K562 (cell line): ENCODE data around the gene IQUB. TPM values are rescaled to one million over a fixed set of nuclear protein-coding genes. Genes with fewer than 3 reads are reported as not detected.

Source experiments
- ATAC-seq: fragments of 200-7000 bp; cut with Tn5 transposase; 3 replicates; pipeline ENCODE4 v1.9.1; 2020; ENCODE audit warnings: moderate library complexity
- BruUV-seq: library from RNA; stranded (reverse); fragments of 400-500 nt; replicated peaks from 2 replicates; lab custom pipeline; 2021; lab: Mats Ljungman, UMichigan
- CTCF ChIA-PET: fragments of 300-600 bp; formaldehyde crosslinking; extraction: SDS; loops from one replicate; lab custom pipeline; 2021; ENCODE audit warnings: low intra/inter-chr PET ratio; lab: Yijun Ruan, JAX
- POLR2A ChIA-PET: fragments of 300-600, 350-650 bp; sonication (Branson Sonifier 250); formaldehyde crosslinking; extraction: SDS; loops from one replicate; lab custom pipeline; 2021; ENCODE audit warnings: antibody characterized with exemption, inconsistent platforms; lab: Yijun Ruan, JAX
- DNase-seq, 4 experiments: peaks; one replicate each; pipeline versions ENCODE4 v3.0.0 to v3.0.0-alpha.2; 2011 to 2018; ENCODE audit warnings: low spot score in 3 of 4, mixed read lengths in 3 of 4; ENCODE audit errors: extremely low read depth in 1 of 4
- FAIRE-seq: peaks from 2 replicates; lab custom pipeline; 2011; peaks lifted over from hg19 to GRCh38; lab: Jason Lieb, UNC
- H2AFZ ChIP-seq: 2 replicates; pipeline ENCODE4 v1.6.0; 2011; ENCODE audit warnings: low read depth, low read length, control low read depth, inconsistent platforms
- H3K27ac ChIP-seq: fragments of 200-600 bp; 3 replicates; pipeline ENCODE4 v1.8.0; 2011; ENCODE audit warnings: low read depth, mild to moderate bottlenecking, control low read depth, inconsistent platforms, low read length, moderate library complexity, mixed read lengths; ENCODE audit errors: extremely low read depth
- H3K27me3 ChIP-seq, 2 experiments: fragments of 300-600 bp in 1 of 2; 2 replicates in 1 of 2; 3 replicates in 1 of 2; pipeline versions ENCODE4 v1.6.0 to v1.8.0; 2011; ENCODE audit warnings: inconsistent platforms in 2 of 2, low read length in 2 of 2, mild to moderate bottlenecking in 1 of 2, mixed read lengths in 1 of 2, moderate library complexity in 1 of 2; ENCODE audit not compliant: control insufficient read depth in 2 of 2, insufficient read depth in 2 of 2
- H3K36me3 ChIP-seq: fragments of 300-600 bp; 3 replicates; pipeline ENCODE4 v1.8.0; 2011; ENCODE audit warnings: mild to moderate bottlenecking, low read length, inconsistent platforms; ENCODE audit not compliant: control insufficient read depth, insufficient read depth
- H3K4me1 ChIP-seq, 2 experiments: fragments of 200-600 bp in 1 of 2; replicated peaks in 1 of 2; 2 replicates in 1 of 2; 3 replicates in 1 of 2; pipeline versions ENCODE4 v1.5.1 to v1.8.0; 2011; ENCODE audit warnings: inconsistent platforms in 2 of 2, low read length in 2 of 2, mild to moderate bottlenecking in 1 of 2, mixed read lengths in 1 of 2, moderate library complexity in 1 of 2; ENCODE audit not compliant: control insufficient read depth in 2 of 2, insufficient read depth in 2 of 2
- H3K4me2 ChIP-seq: 2 replicates; pipeline ENCODE4 v1.6.1; 2011; ENCODE audit warnings: low read length, control low read depth, inconsistent platforms, mixed read lengths; ENCODE audit not compliant: insufficient read depth
- H3K4me3 ChIP-seq: fragments of 200-600 bp; sonication (generic), shearing (Covaris generic); 2 replicates; pipeline ENCODE4 v1.5.1; 2016; ENCODE audit warnings: control low read depth, inconsistent platforms
- H3K79me2 ChIP-seq: fragments of 200-600 bp; 3 replicates; pipeline ENCODE4 v1.8.0; 2011; ENCODE audit warnings: low read length, inconsistent platforms; ENCODE audit not compliant: control insufficient read depth, insufficient read depth
- H3K9ac ChIP-seq, 2 experiments: 2 replicates each; pipeline versions ENCODE4 v1.6.0 to v1.6.1; 2011; ENCODE audit warnings: low read depth in 2 of 2, low read length in 2 of 2, control low read depth in 1 of 2, inconsistent platforms in 1 of 2, mild to moderate bottlenecking in 1 of 2, mixed read lengths in 1 of 2; ENCODE audit not compliant: insufficient read depth in 1 of 2
- H3K9me1 ChIP-seq: one replicate; pipeline ENCODE4 v1.6.0; 2011; ENCODE audit warnings: inconsistent platforms, mild to moderate bottlenecking, low read length, moderate library complexity; ENCODE audit not compliant: control insufficient read depth, insufficient read depth
- H3K9me3 ChIP-seq: replicated peaks from 2 replicates; pipeline ENCODE4 v1.5.1; 2011; ENCODE audit warnings: low read depth, low read length, inconsistent platforms; ENCODE audit not compliant: control insufficient read depth, insufficient read depth
- H4K20me1 ChIP-seq: replicated peaks from 2 replicates; pipeline ENCODE4 v1.6.1; 2011; ENCODE audit warnings: low read length, inconsistent platforms, mixed read lengths; ENCODE audit not compliant: control insufficient read depth, insufficient read depth
- C11orf30 ChIP-seq: fragments of 450-650 bp; IDR thresholded peaks from 2 replicates; pipeline ENCODE4 v1.6.1; 2016; ENCODE audit warnings: low read depth, mild to moderate bottlenecking
- DACH1 ChIP-seq: fragments of 450-650 bp; IDR thresholded peaks from 2 replicates; pipeline ENCODE4 v1.6.1; 2018; ENCODE audit not compliant: partially characterized antibody
- KLF13 ChIP-seq: fragments of 450-650 bp; IDR thresholded peaks from 2 replicates; pipeline ENCODE4 v1.6.1; 2016; ENCODE audit warnings: missing genetic modification characterization, low read depth, mild to moderate bottlenecking, missing compliant biosample characterization, moderate library complexity, borderline replicate concordance
- MAFG ChIP-seq: fragments of 450-650 bp; conservative IDR thresholded peaks from 2 replicates; pipeline ENCODE4 v1.6.1; 2016; ENCODE audit warnings: missing genetic modification characterization, missing compliant biosample characterization
- NCOA2 ChIP-seq, 2 experiments: fragments of 450-650 bp; IDR thresholded peaks; 2 replicates each; pipeline ENCODE4 v1.6.1; 2018; ENCODE audit warnings: mild to moderate bottlenecking in 2 of 2, moderate library complexity in 1 of 2; ENCODE audit not compliant: partially characterized antibody in 2 of 2
- NFIC ChIP-seq: fragments of 450-650 bp; IDR thresholded peaks from 2 replicates; pipeline ENCODE4 v1.6.1; 2017; ENCODE audit warnings: mild to moderate bottlenecking, inconsistent platforms
- PML ChIP-seq: IDR thresholded peaks from 2 replicates; pipeline ENCODE4 v1.6.1; 2012; ENCODE audit warnings: low read length, inconsistent platforms
- ZNF316 ChIP-seq: fragments of 450-650 bp; IDR thresholded peaks from 2 replicates; pipeline ENCODE4 v1.6.1; 2016
- ZNF75A ChIP-seq: fragments of 450-650 bp; formaldehyde crosslinking; IDR thresholded peaks from 2 replicates; pipeline ENCODE4 v1.4.0; 2020; ENCODE audit warnings: mild to moderate bottlenecking
- WGBS: fragments of 100-300 bp; shearing (Covaris generic); methylation state at CpG from one replicate; pipeline ENCODE4 v1.1.6; 2016; ENCODE audit warnings: low coverage, mixed read lengths; ENCODE audit not compliant: insufficient coverage; ENCODE audit errors: missing lambda C conversion rate; 5-methylcytosine and 5-hydroxymethylcytosine counted together
- in situ Hi-C: fragments of 300-500 bp; cut with MboI; formaldehyde crosslinking; loops from 4 replicates; pipeline ENCODE4 v1.15.0; 2018; ENCODE audit warnings: inconsistent platforms, mixed read lengths
- intact Hi-C: fragments of 100-400 bp; cut with micrococcal nuclease; formaldehyde crosslinking; loops from 2 replicates; pipeline ENCODE4 v1.14.2; 2022
- polyA plus RNA-seq, 8 experiments: library from polyadenylated mRNA; depleted of rRNA in 4 of 8; stranded (reverse) in 5 of 8; unstranded in 3 of 8; fragments of >200 nt; fragmentation: Nextera tagmentation in 2 of 8; fragmentation: Illumina TruSeq in 1 of 8; extraction: Ambion mirVana in 2 of 8; extraction: Trizol in 1 of 8; gene quantifications; 2 replicates each; pipeline versions ENCODE4 v1.2.1 to v1.2.3, GENCODE V29; 2011 to 2014; ENCODE audit warnings: inconsistent platforms in 1 of 8, missing spikeins in 1 of 8
- total RNA-seq, 7 experiments: library from RNA; depleted of rRNA in 6 of 7; stranded (reverse); fragments of >200 nt in 6 of 7; fragmentation: Illumina TruSeq in 2 of 7; extraction: Trizol in 2 of 7; gene quantifications; 2 replicates each; pipeline versions ENCODE4 v1.2.1 to v1.2.3, GENCODE V29; 2011 to 2021; ENCODE audit warnings: low replicate concordance in 1 of 7
- TF ChIP-seq, protein P1 (sequence below): IDR thresholded peaks from 2 replicates; pipeline ENCODE4 v1.6.1; 2011; ENCODE audit not compliant: insufficient read length; ENCODE audit errors: extremely low read depth
- TF ChIP-seq, protein P2 (sequence below): sonication (generic); formaldehyde crosslinking; IDR thresholded peaks from 2 replicates; pipeline ENCODE4 v1.8.1; 2022; ENCODE audit warnings: missing genetic modification reagents

Gene IQUB
- total and polyA plus RNA-seq, 9 of the 15 experiments (the other 6 are each of a cell fraction or from before 2014, with no cell fraction given) = 0.62 to 2.6 (median 1.4) TPM

DNA sequence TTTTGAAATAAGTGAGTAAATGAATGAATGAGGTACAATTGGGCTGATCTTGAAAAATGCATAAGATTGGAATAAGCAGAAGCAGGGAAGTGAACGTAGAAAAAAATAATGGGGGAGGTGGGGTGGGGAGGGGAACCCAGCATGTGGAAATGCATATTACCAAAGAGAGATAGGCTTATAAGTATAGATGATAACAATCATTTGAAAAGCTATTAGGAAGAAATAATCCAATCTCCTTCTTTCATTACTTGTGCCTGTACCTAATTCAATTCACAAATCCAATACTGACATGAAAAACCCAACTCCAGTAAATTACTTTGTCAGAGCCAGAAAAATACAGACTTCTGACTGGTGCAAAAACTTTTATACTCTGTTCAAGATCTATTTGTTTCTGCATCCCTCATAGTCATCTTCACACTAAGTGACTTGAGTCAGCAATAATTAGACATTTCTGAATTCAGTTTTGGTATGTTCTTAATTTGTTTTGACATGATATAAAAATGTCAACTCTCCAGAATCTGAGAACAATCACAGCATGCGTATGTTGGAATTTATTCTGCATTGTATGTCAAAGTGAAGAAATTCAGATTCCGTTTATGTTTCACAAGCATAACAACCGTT is 99.2 kb downstream of the IQUB start:
- no peaks in the 10 kb centered on the region for H3K4me1 ChIP-seq
- H2AFZ ChIP-seq = no peak overlapping the region
- intact Hi-C loops (no loop called here), in situ Hi-C loops (no loop called here)
- DNase-seq (no peak), ATAC-seq (no peak), FAIRE-seq (no peak)
- H3K27me3 ChIP-seq = no peaks in the 10 kb centered on the region
- BruUV-seq = no TSS peak
- CTCF ChIA-PET = no interaction called here
- H3K9me3 ChIP-seq = no peaks in the 10 kb centered on the region
- POLR2A ChIA-PET = no interaction called here
- TF ChIP-seq NFIC = no peak
- peak; percentile 30; the same call in 1 of the 2 replicates for TF ChIP-seq C11orf30
- TF ChIP-seq NCOA2 (IDR thresholded peaks at IDR 0.05; ENCODE audit: partially characterized antibody in 2 of 2) = no peak
- TF ChIP-seq ZNF316 = peak; percentile 57
- 0 out of 2 replicates have a peak, but pooled peaks have one; percentile 12 for TF ChIP-seq MAFG (tag)
- no peaks in the 10 kb centered on the region for H3K79me2 ChIP-seq
- no peak overlapping the region for H3K9ac ChIP-seq
- no peak overlapping the region for H3K4me3 ChIP-seq
- H4K20me1 ChIP-seq = no peaks in the 10 kb centered on the region
- no peak overlapping the region for H3K4me2 ChIP-seq
- no peak overlapping the region for H3K27ac ChIP-seq
- no peaks in the 10 kb centered on the region for H3K36me3 ChIP-seq
- H3K9me1 ChIP-seq = no peaks in the 10 kb centered on the region
- 1% methylated on average over 4 of the region's 4 CpGs for WGBS

DNA sequence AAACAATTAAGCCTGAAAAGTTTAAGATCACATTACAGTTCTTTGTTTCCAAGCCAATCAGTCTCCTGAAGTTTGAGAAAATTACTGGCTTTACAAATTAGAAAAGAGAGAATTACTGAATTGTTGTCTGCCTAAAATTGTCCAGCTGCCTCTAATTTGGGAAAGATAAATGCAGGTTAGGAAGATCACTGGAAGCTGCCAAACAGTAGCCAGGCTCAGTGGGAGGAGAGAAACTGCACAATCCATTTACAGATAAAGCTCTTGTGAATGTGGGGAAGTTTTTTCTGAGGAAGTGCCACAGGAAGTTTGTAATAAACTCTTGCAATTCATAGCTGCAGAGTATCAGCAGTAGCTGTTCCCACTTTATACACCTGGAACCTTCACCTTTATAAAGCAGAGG is 100.7 kb downstream of the IQUB start:
- H3K4me2 ChIP-seq = no peak overlapping the region
- no peaks in the 10 kb centered on the region for H4K20me1 ChIP-seq
- no peaks in the 10 kb centered on the region for H3K36me3 ChIP-seq
- H3K9ac ChIP-seq = no peak overlapping the region
- H3K9me1 ChIP-seq = no peaks in the 10 kb centered on the region
- ChIA-PET POLR2A (no interaction called here), CTCF (no interaction called here)
- H3K27ac ChIP-seq = no peak overlapping the region
- no peaks in the 10 kb centered on the region for H3K4me1 ChIP-seq
- TF ChIP-seq DACH1 (no peak), PML (no peak), ZNF75A (no peak), KLF13 (tag) (no peak)
- TF ChIP-seq, protein P1, sequence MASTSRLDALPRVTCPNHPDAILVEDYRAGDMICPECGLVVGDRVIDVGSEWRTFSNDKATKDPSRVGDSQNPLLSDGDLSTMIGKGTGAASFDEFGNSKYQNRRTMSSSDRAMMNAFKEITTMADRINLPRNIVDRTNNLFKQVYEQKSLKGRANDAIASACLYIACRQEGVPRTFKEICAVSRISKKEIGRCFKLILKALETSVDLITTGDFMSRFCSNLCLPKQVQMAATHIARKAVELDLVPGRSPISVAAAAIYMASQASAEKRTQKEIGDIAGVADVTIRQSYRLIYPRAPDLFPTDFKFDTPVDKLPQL = no peak
- TF ChIP-seq, protein P2, sequence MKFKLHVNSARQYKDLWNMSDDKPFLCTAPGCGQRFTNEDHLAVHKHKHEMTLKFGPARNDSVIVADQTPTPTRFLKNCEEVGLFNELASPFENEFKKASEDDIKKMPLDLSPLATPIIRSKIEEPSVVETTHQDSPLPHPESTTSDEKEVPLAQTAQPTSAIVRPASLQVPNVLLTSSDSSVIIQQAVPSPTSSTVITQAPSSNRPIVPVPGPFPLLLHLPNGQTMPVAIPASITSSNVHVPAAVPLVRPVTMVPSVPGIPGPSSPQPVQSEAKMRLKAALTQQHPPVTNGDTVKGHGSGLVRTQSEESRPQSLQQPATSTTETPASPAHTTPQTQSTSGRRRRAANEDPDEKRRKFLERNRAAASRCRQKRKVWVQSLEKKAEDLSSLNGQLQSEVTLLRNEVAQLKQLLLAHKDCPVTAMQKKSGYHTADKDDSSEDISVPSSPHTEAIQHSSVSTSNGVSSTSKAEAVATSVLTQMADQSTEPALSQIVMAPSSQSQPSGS (CRISPR knock-in tag) = no peak
- H3K79me2 ChIP-seq = no peaks in the 10 kb centered on the region
- BruUV-seq = no TSS peak
- ATAC-seq (no peak), DNase-seq (no peak), FAIRE-seq (no peak)
- no peaks in the 10 kb centered on the region for H3K27me3 ChIP-seq
- H2AFZ ChIP-seq = no peak overlapping the region
- intact Hi-C loops (no loop called here), in situ Hi-C loops (no loop called here)
- H3K4me3 ChIP-seq = no peak overlapping the region
- no peaks in the 10 kb centered on the region for H3K9me3 ChIP-seq
